ENCODE measurements around the gene CASQ2. TPM values are rescaled to one million over a fixed set of nuclear protein-coding genes. Genes with fewer than 3 reads are reported as not detected.

The CASQ2 gene
- total RNA-seq, 2 donors from 2014 or later = 0.26 TPM; not detected in 1

DNA sequence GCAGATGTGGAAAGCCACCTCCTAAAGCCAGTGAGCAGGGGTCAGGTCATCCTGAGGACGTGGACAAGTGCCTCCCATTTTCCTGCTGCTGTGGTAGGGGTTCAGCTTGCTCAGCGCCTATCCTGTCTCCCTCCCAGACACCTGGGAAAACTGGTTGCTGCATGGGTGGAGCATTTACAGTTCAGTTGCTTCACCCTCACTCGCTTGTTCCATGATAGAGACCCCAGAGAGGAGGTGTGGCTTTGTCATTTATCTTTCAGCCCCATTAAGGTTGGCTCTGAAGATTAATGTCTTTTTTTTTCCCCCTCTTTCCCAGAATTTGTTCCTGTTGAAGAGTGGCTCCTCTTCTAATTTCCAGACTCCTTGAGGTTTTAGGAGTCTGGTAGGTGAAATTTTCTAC lies 117.6 kb downstream of the CASQ2 start:
- Histone ChIP-seq H3K27me3 (no peaks in the 10 kb centered on the region), H3K9me3 (no peaks in the 10 kb centered on the region), H3K27ac (no peak overlapping the region), H3K36me3 (replicated peaks in 1 of 2; ENCODE audit: insufficient read depth in 1 of 2, low read depth in 2 of 2) (no peaks in the 10 kb centered on the region), H3K4me3 (no peak overlapping the region), H3K4me1 (peaks cover 63% of the 10 kb centered on the region)
- TF ChIP-seq POLR2A (IDR thresholded peaks at IDR 0.05) = no peak
- TF ChIP-seq, protein P1, sequence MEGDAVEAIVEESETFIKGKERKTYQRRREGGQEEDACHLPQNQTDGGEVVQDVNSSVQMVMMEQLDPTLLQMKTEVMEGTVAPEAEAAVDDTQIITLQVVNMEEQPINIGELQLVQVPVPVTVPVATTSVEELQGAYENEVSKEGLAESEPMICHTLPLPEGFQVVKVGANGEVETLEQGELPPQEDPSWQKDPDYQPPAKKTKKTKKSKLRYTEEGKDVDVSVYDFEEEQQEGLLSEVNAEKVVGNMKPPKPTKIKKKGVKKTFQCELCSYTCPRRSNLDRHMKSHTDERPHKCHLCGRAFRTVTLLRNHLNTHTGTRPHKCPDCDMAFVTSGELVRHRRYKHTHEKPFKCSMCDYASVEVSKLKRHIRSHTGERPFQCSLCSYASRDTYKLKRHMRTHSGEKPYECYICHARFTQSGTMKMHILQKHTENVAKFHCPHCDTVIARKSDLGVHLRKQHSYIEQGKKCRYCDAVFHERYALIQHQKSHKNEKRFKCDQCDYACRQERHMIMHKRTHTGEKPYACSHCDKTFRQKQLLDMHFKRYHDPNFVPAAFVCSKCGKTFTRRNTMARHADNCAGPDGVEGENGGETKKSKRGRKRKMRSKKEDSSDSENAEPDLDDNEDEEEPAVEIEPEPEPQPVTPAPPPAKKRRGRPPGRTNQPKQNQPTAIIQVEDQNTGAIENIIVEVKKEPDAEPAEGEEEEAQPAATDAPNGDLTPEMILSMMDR (IDR thresholded peaks at IDR 0.05) = no peak
- DNase-seq (no peak), ATAC-seq (no peak)
- WGBS, 2 donors = 61 to 62% methylated on average over 3 of the region's 3 CpGs
- intact Hi-C loops (cut with DNase I) = no loop called here

Other genes with a start within 250 kb of the CASQ2 start
- 1 to 10 TPM; 2.6 to 3.9 TPM for gene VANGL1, start 126.7 kb downstream of the CASQ2 start, total RNA-seq
- gene NHLH2, start 72.4 kb upstream of the CASQ2 start, total RNA-seq = not detected
- 1 to 10 TPM; 7.9 to 8.8 TPM for gene SLC22A15, start 207.8 kb upstream of the CASQ2 start, total RNA-seq

Data from body of pancreas (tissue), 4 donors.